Testis (tissue), 3 donors: Measurements from ENCODE around the gene BCR. TPM values are rescaled to one million over a fixed set of nuclear protein-coding genes. Genes with fewer than 3 reads are reported as not detected.
"Not testable (repeated sequence)": the region's sequence is repeated elsewhere in the genome, so short reads cannot be mapped to it uniquely, and the experiment has no call there.

Experiments
- DNase-seq: peaks from one replicate; pipeline ENCODE4 v3.0.0-alpha.2; 2019
- H3K27ac ChIP-seq, 2 donors: fragments of 200-600 bp; sonication (generic); one replicate each; pipeline ENCODE4 v1.5.1; 2019
- H3K27me3 ChIP-seq: fragments of 200-600 bp; sonication (generic); one replicate; pipeline ENCODE4 v1.5.1; 2019
- H3K36me3 ChIP-seq: fragments of 200-600 bp; sonication (generic); one replicate; pipeline ENCODE4 v1.5.1; 2017; ENCODE audit warnings: low read depth; ENCODE audit errors: missing control alignments
- H3K4me1 ChIP-seq: fragments of 200-600 bp; sonication (generic); one replicate; pipeline ENCODE4 v1.5.1; 2019
- H3K4me3 ChIP-seq, 2 donors: fragments of 200-600 bp; sonication (generic); one replicate each; pipeline ENCODE4 v1.5.1; 2017 to 2019
- H3K9me3 ChIP-seq: fragments of 200-600 bp; sonication (generic); one replicate; pipeline ENCODE4 v1.5.1; 2017
- CTCF ChIP-seq, 3 experiments: fragments of 450-650 bp in 2 of 3; fragments of 200-600 bp in 1 of 3; sonication (generic) in 1 of 3; IDR thresholded peaks; one replicate each; pipeline ENCODE4 v1.5.1; 2016 to 2019; ENCODE audit warnings: antibody characterized with exemption in 3 of 3, mild to moderate bottlenecking in 2 of 3, moderate library complexity in 1 of 3
- POLR2A ChIP-seq: fragments of 450-650 bp; IDR thresholded peaks from one replicate; pipeline ENCODE4 v1.6.1; 2017; ENCODE audit warnings: antibody characterized with exemption, mild to moderate bottlenecking, moderate library complexity
- WGBS, 2 donors: methylation state at CpG; one replicate each; pipeline ENCODE4 v1.1.5; 2018; 5-methylcytosine and 5-hydroxymethylcytosine counted together
- intact Hi-C: fragments of 100-400 bp; cut with DNase I; formaldehyde crosslinking; loops from one replicate; pipeline ENCODE4 v1.15.1; 2023; ENCODE audit warnings: low total_unique reads
- polyA plus RNA-seq: library from polyadenylated mRNA; stranded (reverse); fragments of 350-450 nt; fragmentation: Illumina TruSeq; extraction: RNeasy Lipid Tissue Mini Kit (QIAGEN cat#74804); gene quantifications from one replicate; pipeline ENCODE4 v1.2.3, GENCODE V29; 2014; ENCODE audit warnings: low read depth, low replicate concordance; ENCODE audit not compliant: insufficient read depth
- small RNA-seq, 2 donors: library from RNA; depleted of rRNA; stranded (forward); fragments of <200 nt; gene quantifications; one replicate each; pipeline ENCODE3, GENCODE V24; 2016
- total RNA-seq, 2 donors: library from RNA; depleted of rRNA; stranded (reverse); fragments of >200 nt; gene quantifications; one replicate each; pipeline ENCODE4 v1.2.3, GENCODE V29; 2016

The BCR gene
- total and polyA plus RNA-seq, 3 donors from 2014 or later = 52.5 to 108 (median 105) TPM

- Histone ChIP-seq H3K27me3 (no peaks in the 10 kb centered on the region), H3K27ac (no peak overlapping the region), H3K36me3 (no peaks in the 10 kb centered on the region), H3K9me3 (no peaks in the 10 kb centered on the region), H3K4me1 (no peaks in the 10 kb centered on the region), H3K4me3 (no peak overlapping the region)
- DNase-seq = no peak
- intact Hi-C loops = no loop called here
- 69 to 70% methylated on average over 4 of the region's 4 CpGs for WGBS, 2 donors
- TF ChIP-seq POLR2A (no peak), CTCF (IDR thresholded peaks at IDR 0.05) (no peak)
These were observed 185.7 kb downstream of the BCR start for GRCh38 chr22:23365961-23366360.

- H3K9me3 ChIP-seq, H3K27ac ChIP-seq, intact Hi-C loops, DNase-seq, H3K4me3 ChIP-seq, H3K27me3 ChIP-seq, H3K36me3 ChIP-seq, H3K4me1 ChIP-seq: not testable (repeated sequence)
- WGBS, 2 donors = 42 to 49% methylated on average over 3 of the region's 3 CpGs
These were observed 186.9 kb downstream of the BCR start for GRCh38 chr22:23367196-23367595.

Small RNAs within 50 kb of the gene (small RNA-seq; reads per million reads assigned to genes)
- gene BCRP8 = 0 to 0.27 reads per million in 2 donors
- gene RF00017 = 0 reads per million in 2 donors
- gene RF00066 = 0 reads per million in 2 donors
- 0 reads per million in 2 donors for gene RN7SL263P

Other genes with a start within 250 kb of the BCR start
- gene GNAZ, start 110.0 kb upstream of the BCR start, total RNA-seq = 10 to 100 TPM; 15.1 to 20.2 TPM
- 13.7 TPM for gene GNAZ, start 110.0 kb upstream of the BCR start, polyA plus RNA-seq
- gene RSPH14, start 38.5 kb upstream of the BCR start, total RNA-seq = 10 to 100 TPM; 12.1 to 22.8 TPM
- 45.4 TPM for gene RSPH14, start 38.5 kb upstream of the BCR start, polyA plus RNA-seq
- gene RAB36, start 35.0 kb upstream of the BCR start, total RNA-seq = 1 to 10 TPM; 7.4 to 7.5 TPM
- 11.1 TPM for gene RAB36, start 35.0 kb upstream of the BCR start, polyA plus RNA-seq